NOMO-1 treated with DMSO at 0.1 percent for 48 hours (cell line): ENCODE results near the gene TPM3.
"Not testable (repeated sequence)": the region's sequence is repeated elsewhere in the genome, so short reads cannot be mapped to it uniquely, and the experiment has no call there.

ENCODE experiments used
- DNase-seq: peaks from one replicate; lab custom pipeline; 2025; ENCODE audit not compliant: unreplicated experiment; lab: John Stamatoyannopoulos, UW

TPM3 gene

DNA sequence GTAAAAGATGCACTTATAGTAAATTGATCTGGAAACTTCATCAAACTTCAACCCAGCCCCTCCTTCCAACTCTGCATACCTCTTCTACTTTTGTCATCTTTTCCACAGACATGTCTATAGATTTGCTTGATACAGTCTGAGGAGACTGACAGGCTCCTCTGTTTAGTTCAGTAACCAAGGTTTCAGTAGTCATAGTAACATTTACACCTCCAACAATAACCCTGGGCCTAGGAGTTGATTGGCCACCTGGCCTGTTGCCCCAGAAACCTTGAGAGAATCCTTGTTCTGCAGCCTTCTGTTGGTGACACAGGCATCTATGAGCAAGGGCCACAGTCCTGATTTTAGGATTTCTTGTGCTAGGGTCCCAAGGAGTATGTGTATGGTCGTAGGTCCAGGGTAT lies 14.3 kb upstream of the TPM3 start, which contains the start of gene CFAP141:
CFAP141 (minus strand) TSS at position 138 of the 400 bp plus-strand sequence; CDS start at position 112, 26 bp downstream.
- DNase-seq = no peak

DNA sequence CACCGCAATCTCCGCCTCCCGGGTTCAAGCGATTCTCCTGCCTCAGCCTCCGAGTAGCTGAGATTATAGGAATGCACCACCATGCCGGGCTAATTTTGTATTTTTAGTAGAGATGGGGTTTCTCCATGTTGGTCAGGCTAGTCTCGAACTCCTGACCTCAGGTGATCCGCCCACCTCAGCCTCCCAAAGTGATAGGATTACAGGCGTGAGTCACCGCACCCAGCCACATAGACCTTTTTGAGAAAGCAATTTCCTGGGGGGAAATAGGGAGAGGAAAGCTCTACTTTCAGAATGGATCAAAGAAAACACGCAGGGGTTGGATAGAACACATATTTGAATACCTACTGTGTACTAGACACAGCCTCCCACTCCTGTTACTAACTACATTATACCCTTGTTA lies 13.9 kb upstream of the TPM3 start:
- DNase-seq = not testable (repeated sequence)

DNA sequence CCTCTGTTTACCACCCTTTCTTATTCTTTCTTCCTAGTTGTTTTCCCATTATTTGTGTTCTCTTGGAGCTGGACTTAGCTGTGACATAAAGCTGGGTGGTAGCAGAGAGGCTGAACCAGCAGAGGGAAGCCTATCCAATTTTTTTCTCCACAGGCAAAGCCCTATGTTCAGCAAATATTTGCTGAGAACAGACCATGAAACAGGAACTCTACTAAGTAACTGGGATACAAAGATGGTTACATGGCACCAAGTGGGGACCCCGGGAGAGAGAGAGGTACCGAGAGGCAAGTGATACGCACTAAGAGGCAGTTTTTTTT lies 7.6 kb upstream of the TPM3 start:
- no peak for DNase-seq

DNA sequence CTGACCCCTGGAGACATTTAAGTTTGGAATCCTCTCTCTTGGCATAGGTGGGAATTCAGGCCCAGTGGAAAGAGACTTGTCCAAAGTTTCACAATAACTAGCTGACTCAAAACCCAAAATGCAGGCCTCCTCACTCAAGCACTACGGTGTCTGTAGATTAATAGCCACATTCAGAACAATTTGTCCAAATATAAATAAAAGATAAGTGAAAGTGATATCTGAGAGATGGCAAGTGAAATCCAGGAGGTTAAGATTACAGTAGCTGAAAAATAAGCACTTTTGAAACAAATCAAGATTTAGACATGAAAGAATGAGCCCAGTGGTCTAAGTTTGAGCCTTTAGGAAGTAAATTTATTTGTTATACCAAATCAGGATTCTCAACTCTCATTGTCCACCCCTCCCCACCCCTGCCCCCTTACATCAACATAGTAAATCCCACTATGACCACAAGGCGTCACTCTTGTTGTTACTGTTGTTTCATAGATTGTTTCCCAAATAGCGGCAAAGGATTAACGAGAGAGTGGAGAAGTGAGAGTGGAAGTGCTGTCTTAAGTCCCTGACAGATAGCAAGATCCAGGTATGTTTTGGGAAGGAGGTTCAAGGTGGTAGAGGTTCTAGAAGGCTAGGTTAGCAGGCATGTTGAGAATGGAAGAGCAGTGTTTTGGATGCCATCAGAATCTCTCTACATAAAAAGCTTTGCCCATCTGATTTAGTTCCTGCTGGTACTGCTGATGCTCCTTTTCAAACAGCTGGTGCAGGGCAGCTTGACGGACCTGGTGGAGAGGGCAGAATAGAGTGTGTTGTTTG lies 7.1 kb upstream of the TPM3 start:
- DNase-seq = peak; percentile 45

DNA sequence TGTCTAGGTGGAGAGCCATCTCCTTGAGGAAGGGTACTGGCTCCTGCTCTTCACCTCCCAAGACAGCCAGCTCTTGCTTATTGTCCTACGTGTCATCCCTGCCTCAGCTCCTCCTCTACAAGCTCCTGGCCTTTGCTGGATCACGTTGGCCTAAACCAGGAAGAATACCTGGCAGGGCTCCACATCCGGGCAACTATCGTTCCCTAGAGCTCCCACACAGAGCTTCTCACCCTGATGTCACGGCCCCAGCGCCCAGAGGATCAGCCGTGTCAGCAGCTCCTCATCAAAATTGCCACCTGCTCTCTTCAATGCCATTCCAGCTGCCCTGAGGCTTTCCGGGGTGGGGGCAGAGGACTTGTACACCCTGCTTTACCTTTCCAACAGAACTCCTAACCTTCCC lies 1.9 kb upstream of the TPM3 start:
- no peak for DNase-seq

DNA sequence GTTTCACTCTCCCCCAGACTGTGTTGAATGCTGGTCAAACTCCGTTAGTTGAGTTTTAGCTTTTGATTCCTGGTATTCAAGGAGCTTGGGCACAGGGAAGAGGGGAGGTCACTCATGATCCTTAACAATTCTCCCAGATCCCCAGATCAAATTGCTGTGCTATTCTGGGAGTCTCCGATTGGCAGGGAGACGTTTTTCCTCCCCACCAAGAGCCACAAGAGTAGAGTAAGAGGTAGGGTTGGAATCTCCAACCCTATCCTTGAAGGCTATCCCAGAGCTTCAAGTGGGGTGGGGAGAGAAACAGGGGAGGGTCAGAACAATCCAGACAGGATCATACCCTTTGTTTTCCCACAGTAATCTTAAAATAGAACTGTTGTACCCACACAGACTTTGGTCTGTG lies 576 bp upstream of the TPM3 start:
- DNase-seq = no peak

DNA sequence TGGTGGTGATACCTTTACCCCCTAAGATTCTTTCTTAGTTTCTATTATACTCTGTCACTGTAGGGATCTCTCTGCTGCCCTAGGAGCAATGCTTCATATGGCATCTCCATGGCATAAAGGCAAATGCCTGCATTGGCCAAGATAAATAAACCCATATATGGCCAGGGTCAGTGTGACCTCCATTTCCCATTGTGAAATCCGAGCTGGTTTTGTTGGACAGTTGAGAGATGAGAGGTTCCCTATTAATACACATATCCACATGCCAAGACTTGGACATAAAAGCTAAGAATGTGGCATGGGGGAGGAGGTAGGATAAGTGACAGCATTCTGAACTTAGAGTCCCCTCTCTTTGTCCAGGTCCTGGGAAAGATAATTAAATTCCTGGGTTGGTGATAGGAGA lies 1.4 kb downstream of the TPM3 start:
- DNase-seq = no peak

DNA sequence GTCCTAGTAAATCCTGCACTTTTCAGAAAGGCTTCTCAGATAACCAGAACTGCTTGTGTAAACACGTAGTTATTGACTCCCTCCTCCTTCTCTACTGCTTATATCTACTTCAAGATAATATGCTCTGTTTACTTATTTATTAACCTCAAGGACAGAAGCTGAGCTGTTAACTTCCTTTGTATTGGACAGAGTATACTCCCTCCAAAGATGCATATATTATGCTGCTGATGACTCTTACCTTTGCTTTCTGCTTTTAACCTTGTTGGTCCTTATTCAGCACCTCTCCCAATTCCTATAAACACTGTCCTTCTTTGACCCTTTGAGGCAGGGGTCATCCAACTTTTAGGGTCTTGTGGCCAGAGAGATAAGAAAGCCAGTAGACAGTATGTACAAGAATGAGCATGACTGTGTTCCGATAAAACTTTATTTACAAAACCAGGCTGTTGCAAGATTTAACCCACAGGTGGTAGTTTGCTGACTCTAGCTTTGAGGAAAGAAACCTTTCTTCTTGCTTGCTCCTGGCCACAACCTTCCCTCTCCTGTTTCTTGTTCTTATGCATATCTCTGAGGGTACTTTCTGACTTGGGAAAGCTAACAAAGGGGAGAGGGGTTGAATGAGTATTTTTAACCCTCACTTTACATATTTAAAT lies 4.9 kb downstream of the TPM3 start:
- DNase-seq = no peak

DNA sequence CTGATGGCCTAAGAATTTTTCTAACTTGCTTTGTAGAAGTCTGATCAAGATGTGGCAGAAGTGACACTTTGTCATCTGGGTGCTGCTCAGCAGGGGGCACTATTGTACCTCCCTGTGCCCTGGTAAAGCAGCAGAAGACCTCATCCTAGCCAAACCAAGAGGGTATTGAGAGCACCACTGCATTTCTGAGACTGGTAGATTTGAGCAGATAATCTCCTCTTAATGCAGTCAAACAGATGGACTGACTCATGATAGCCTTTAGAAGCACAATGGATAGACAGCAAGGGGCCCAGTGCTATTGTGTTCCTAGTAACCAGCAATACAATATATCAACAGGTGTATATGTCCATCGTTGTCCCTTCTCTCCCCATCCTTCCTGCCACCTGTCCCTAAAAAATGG lies 5.7 kb downstream of the TPM3 start:
- DNase-seq = peak; percentile 70

DNA sequence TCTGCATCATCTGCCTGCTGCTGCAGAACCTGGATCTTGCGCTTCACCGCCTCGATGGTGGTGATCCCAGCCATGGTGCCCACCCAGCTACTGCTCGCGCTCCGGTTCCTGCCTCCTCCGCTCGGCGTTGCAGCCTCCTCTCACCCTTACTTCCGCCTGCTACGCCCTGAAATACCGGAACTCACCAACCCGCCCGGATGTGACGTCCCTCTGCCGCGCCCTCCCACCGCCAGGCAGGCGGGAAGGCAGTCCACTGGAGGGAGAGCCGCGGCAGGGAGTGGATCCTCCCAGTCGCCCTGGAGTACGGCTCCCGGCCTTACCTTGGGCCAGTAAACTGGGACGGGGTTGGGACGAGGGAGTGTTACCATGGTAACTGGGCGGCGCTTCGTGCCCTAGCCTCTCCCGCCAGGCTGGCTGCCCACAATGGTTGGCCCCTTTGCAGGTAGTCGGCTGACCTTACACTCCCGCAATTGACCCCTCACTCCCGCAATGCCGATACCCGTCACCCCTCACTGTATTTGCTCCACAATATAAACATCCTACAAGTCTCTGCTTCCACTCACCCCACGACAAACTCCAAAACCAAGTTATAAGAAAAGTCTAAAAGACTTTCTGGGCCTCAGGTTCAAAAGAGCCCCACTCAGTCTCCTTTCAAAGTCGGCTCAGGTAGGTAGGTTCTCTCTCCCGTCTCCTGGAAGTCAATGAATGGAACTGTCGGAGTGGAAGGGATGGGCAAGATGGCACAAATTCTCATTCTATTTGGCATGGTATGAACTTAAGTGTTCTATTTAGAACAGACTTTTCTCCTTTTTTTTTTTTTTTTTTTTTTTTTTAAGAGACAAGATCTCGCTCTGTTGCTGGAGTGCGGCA lies 8.6 kb downstream of the TPM3 start:
- DNase-seq = peak; percentile 93

DNA sequence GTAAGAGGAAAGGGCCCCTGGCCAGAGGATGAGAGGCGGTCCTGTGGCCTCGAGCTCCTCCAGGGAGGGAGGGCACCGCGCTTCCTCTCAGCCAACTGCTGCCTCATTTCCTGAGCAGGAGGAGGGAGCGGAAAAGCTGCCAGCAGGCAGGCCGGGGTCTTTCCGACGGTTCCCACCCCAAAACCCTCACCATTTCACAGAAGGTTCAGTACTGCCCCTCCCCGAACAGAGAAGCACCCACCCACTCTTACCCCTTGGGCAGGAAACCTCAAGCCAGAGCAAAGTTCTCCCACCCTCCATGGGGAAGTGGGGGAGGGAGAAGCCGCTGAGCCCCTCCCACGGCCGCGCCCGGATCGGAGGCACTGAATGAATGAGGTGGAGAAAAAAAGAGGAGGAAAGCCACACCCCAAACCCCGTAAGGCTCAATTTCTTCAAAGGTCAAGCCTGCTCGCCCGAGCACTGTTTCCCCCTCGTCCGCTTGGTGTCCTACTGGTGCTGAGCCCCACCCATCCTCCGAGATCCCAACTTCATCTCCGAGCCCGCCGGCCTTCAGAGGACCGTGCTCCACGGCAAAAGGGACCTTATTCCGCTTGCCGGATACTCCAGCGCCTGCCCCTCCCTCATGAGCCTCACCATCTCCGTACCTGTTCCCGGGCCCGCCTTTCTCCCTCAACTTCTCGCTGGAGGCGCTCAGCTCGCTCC lies 9.4 kb downstream of the TPM3 start:
- DNase-seq = peak; percentile 97

DNA sequence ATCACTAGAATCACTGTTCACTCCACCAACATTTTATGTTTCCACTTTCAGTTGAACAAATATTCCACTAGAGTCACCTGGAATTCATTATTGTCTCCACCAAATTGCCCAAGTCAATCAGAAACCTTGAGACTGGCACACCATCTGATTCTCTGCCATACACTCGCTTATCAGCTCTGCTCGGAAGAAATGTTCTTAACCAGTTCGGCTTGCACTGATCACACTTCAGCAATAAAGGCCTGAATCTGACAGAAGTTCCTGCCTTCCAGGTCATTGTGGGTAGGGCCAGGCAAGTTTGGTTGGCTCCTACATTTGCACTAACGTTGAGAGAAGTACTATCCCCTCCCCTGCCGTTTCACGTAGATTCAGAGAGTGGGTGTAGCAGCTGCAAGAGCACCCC lies 10.0 kb downstream of the TPM3 start:
- no peak for DNase-seq

DNA sequence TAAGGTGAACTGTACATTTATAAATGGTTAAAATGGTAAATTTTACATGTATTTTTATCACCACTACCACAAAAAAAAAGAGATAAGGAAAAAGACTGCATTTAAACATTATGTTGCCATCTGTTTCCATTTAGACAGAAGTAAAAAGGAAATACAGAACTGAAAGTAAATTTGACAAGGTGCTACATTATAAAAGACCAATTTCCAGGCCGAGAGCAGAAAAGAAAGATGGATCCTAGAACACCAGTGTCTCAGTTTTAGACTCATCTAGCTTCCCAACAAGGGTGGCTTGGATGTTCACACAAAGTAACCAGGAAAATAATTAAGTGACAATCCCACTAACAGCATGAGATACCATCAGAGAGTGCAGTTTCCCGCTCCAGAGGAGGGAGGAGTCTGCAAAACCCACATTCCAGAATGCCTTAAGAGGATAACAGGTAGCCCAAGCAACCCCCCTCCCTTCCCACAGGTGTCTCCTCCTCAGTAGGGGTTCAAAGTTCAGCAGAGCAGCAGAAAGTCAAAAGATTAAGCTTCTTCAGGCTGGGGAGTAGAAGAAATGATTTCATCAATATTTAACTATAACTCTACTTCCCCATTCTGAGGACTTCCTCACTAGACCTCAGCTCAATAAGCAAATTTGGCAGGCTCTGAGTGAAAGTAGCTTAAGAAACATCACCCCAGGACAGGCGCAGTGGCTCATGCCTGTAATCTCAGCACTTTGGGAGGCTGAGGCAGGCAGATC lies 11.8 kb downstream of the TPM3 start:
- DNase-seq = peak; percentile 90

DNA sequence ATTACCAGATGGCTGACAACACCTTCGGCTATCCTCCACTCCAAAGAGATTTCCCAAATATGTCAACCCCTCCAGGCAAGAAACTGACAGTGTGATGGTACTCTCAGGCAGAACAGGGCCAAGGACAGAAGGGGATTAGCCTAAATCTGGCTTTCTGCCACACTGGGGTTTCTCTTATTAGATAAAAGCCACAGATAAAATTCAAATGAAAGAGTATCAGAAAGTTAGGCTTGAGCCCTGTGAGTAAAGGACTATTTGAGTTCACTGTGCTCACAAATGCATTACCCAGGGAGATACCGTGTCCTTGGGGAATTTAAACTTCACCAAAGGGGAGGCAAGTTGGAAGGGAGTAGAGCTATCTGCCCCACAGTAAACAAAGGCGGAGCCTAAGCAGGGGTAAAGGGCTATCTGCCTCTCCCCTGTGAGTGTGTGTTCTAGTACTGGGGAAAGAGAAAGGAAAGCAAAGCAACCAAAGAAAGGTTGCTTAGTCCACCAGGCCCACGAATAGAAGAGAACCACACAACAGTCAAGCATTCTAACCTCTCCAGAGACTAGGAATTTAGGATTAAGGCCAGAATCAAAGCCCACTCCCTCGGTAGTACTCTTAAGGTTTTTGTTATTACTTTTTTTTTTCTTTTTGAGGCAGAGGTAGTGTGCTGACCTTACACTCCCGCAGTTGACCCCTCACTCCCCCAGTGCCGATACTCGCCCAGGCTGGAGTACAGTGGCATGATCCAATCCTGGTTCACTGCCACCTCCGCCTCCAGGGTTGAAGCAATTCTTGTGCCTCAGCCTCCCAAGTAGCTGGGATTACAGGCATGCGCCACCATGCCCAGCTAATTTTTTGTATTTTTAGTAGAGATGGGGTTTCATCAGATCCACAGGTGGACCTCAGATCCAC lies 12.7 kb downstream of the TPM3 start:
- DNase-seq = no peak

DNA sequence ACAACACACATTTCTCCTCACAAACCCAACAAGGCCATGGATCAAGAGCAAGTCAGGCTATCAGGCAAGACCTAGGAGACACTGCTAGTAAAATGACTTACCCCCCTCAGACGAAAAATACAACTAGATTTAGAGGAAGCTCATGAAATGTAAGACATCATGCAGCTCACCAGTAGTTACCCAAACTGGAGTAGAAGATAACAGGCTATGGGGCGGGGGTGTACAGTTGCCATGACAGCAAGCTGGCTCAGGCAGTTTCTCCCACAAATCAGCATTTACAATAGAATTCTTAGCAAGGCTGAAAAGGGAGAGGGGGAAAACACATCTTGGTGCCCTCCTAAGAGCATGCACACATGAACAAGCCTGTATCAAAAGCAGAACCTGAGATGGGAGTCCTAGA lies 13.9 kb downstream of the TPM3 start:
- no peak for DNase-seq

DNA sequence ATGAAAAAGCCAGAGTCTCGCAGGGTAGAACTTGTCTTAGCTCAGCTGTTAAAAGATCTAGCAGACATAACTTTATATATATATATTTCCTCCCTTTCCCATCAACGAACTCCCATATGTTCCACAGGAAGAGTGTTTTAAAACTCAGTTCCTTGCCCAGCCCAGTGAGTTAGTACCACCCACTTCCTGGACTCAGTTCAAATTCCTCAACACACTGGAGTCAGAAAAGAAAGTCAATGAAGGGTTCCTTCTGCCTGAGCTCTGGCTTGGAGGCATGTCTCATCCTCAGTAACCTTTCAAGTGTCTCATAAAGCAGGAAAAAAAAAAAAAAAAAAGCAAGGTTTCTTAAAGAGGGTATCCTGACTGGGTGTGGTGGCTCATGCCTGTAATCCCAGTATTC lies 15.6 kb downstream of the TPM3 start:
- no peak for DNase-seq

DNA sequence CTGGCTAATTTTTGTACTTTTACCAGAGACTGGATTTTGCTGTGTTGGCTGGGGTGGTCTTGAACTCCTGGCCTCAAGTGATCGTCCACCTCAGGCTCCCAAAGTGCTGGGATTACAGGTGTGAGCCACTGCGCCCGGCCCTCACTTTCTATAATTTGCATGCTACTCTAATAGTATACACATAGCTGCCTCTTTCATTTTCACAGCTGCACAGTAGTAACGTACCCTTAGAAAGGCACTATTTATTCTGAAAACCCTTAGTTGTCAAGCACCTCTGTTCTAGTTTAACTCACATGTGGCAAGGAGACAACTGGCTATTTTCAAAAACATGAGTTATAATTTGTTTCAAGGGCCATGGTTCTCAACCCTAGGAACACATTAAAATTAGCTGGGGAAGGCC lies 17.2 kb downstream of the TPM3 start:
- no peak for DNase-seq

DNA sequence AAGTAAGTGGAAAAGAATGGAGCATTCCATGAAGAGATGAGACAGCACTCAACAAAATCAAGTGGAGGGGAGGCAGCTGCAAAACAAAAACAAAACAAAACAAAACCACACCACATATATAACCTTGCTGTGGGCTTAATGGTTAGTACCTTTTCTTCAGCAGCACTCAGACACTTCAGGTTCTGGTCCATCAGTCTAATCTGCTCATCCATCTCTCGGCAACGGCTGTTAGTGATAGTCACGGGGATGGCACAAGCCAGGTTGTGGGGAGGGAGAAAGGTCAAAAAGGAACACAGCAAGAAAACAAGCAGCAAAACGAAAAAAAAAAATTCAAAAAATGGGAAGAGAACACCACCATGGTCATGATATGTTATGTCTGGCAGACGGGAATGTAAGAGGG lies 20.0 kb downstream of the TPM3 start:
- no peak for DNase-seq

DNA sequence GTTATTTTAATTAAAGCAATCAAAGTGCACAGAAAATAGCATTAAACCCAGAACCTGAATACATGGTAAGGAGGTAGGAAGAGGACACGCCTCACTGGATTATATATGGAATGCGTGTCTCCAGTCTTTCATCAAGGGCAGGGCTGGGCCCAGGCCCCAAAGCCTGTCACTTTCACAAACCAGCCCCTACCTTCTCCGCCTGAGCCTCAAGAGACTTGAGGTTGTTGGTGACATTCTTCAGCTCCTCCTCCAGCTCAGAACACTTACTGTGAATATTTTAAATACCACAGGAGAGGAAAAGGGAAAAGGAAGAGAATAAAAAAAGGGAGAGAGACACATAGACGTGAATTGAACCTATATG lies 20.7 kb downstream of the TPM3 start:
- no peak for DNase-seq
